Caco-2 (cell line): ENCODE results near the gene IER3IP1. TPM values are rescaled to one million over a fixed set of nuclear protein-coding genes. Genes with fewer than 3 reads are reported as not detected.

Experiments
- BruUV-seq: library from RNA; stranded (reverse); fragments of 400-500 nt; replicated peaks from 2 replicates; lab custom pipeline; 2021; lab: Mats Ljungman, UMichigan
- CTCF ChIA-PET: fragments of 300-600 bp; sonication (Branson Sonifier 250); formaldehyde crosslinking; loops from one replicate; lab custom pipeline; 2022; ENCODE audit warnings: antibody characterized with exemption; lab: Charles Lee
- POLR2A ChIA-PET: fragments of 300-600 bp; sonication (Branson Sonifier 250); formaldehyde crosslinking; loops from one replicate; lab custom pipeline; 2022; ENCODE audit warnings: antibody characterized with exemption; lab: Charles Lee
- DNase-seq, 2 experiments: peaks; one replicate each; pipeline versions ENCODE4 v3.0.0 to v3.0.0-alpha.2; 2020 to 2022
- H3K27me3 ChIP-seq: replicated peaks from 2 replicates; pipeline ENCODE4 v1.6.0; 2011; ENCODE audit warnings: low read length; ENCODE audit not compliant: control insufficient read depth, insufficient read depth
- H3K36me3 ChIP-seq: 2 replicates; pipeline ENCODE4 v1.5.1; 2011; ENCODE audit warnings: low read length; ENCODE audit not compliant: control insufficient read depth, insufficient read depth
- H3K4me1 ChIP-seq: fragments of 250-450 bp; sonication (Bioruptor Pico); 2 replicates; pipeline ENCODE4 v1.5.1; 2020; ENCODE audit warnings: mild to moderate bottlenecking
- H3K4me3 ChIP-seq: 2 replicates; pipeline ENCODE4 v1.5.1; 2011; ENCODE audit warnings: low read depth, mild to moderate bottlenecking, control low read depth, low read length
- H3K9me3 ChIP-seq: fragments of 250-450 bp; sonication (Bioruptor Pico); 2 replicates; pipeline ENCODE4 v1.5.1; 2020; ENCODE audit warnings: mild to moderate bottlenecking, moderate library complexity
- H3K27ac Mint-ChIP-seq: one replicate; pipeline ENCODE4 v1.8.0; 2022; ENCODE audit warnings: mixed read lengths; ENCODE audit not compliant: unreplicated experiment
- H3K27me3 Mint-ChIP-seq: one replicate; pipeline ENCODE4 v1.8.0; 2022; ENCODE audit warnings: mixed read lengths; ENCODE audit not compliant: insufficient read depth, unreplicated experiment
- H3K36me3 Mint-ChIP-seq: one replicate; pipeline ENCODE4 v1.8.0; 2022; ENCODE audit warnings: mild to moderate bottlenecking, mixed read lengths; ENCODE audit not compliant: insufficient read depth, unreplicated experiment
- H3K4me1 Mint-ChIP-seq: one replicate; pipeline ENCODE4 v1.8.0; 2022; ENCODE audit warnings: low read depth, mixed read lengths; ENCODE audit not compliant: unreplicated experiment
- H3K4me3 Mint-ChIP-seq: one replicate; pipeline ENCODE4 v1.8.0; 2022; ENCODE audit warnings: mild to moderate bottlenecking, moderate library complexity, mixed read lengths; ENCODE audit not compliant: unreplicated experiment
- H3K9me3 Mint-ChIP-seq: one replicate; pipeline ENCODE4 v1.8.0; 2022; ENCODE audit warnings: mixed read lengths; ENCODE audit not compliant: unreplicated experiment
- intact Hi-C: fragments of 100-400 bp; cut with micrococcal nuclease; formaldehyde crosslinking; loops from one replicate; pipeline ENCODE4 v1.10.0; 2022; ENCODE audit not compliant: unreplicated experiment
- total RNA-seq: library from RNA; stranded (reverse); gene quantifications from 2 replicates; pipeline ENCODE4 v1.2.3, GENCODE V29; 2022
- TF ChIP-seq, protein P1 (sequence below), 2 experiments: fragments of 200-600 bp in 1 of 2; IDR thresholded peaks; 1 replicate in 1 of 2; 2 replicates in 1 of 2; pipeline versions ENCODE4 v1.5.1 to v1.8.0; 2011 to 2022; ENCODE audit warnings: antibody characterized with exemption in 1 of 2, control low read depth in 1 of 2, inconsistent platforms in 1 of 2, low read depth in 1 of 2, low read length in 1 of 2, mild to moderate bottlenecking in 1 of 2, moderate library complexity in 1 of 2; ENCODE audit not compliant: insufficient read depth in 1 of 2, severe bottlenecking in 1 of 2, unreplicated experiment in 1 of 2

IER3IP1 gene
- total RNA-seq, 1 experiment from 2014 or later = 5.9 TPM

DNA sequence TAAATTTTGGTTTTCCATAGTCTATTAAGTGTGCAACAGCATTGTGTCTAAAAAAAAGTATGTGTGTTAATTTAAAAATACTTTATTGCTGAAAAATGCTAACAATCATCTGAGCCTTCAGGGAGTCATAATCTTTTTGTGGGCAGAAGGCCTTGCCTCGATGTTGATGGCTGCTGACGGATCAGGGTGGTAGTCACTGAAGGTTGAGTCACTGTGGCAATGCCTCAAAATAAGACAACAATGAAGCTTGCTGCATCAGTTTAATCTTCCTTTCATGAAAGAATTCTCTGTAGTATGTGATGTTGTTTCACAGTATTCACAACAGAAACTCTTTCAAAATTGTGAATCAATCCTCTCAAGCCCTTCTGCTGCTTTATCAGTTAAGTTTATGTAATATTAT is 57.2 kb downstream of the IER3IP1 start:
- H3K9me3 Mint-ChIP-seq = no peaks in the 10 kb centered on the region

DNA sequence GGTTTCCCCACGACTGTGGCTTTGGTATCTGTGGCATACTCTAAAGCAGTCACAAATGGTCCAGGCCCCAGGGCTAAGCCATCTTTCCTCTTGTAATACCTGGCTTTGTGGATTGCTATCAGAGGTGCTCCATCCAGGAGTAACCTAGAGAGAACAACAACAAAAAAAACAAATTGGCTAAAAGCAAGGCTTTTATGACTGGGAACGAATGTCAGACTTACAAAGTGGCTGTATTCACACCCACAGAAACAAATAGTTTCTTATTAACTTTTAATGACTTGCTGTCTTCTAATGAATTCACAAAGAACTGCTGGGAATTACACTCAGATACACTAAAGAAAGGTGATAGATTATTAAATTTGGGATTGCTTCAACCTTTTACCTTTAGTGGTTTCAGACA is 61.0 kb downstream of the IER3IP1 start:
- no peaks in the 10 kb centered on the region for H3K4me1 ChIP-seq
- ChIA-PET POLR2A (no interaction called here), CTCF (no interaction called here)
- no peak overlapping the region for H3K4me3 ChIP-seq
- TF ChIP-seq, protein P1, sequence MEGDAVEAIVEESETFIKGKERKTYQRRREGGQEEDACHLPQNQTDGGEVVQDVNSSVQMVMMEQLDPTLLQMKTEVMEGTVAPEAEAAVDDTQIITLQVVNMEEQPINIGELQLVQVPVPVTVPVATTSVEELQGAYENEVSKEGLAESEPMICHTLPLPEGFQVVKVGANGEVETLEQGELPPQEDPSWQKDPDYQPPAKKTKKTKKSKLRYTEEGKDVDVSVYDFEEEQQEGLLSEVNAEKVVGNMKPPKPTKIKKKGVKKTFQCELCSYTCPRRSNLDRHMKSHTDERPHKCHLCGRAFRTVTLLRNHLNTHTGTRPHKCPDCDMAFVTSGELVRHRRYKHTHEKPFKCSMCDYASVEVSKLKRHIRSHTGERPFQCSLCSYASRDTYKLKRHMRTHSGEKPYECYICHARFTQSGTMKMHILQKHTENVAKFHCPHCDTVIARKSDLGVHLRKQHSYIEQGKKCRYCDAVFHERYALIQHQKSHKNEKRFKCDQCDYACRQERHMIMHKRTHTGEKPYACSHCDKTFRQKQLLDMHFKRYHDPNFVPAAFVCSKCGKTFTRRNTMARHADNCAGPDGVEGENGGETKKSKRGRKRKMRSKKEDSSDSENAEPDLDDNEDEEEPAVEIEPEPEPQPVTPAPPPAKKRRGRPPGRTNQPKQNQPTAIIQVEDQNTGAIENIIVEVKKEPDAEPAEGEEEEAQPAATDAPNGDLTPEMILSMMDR (IDR thresholded peaks at IDR 0.05; ENCODE audit: insufficient read depth in 1 of 2, low read depth in 1 of 2, low read length in 1 of 2, severe bottlenecking in 1 of 2, unreplicated experiment in 1 of 2) = no peak
- H3K27me3 ChIP-seq = no peaks in the 10 kb centered on the region
- Mint-ChIP-seq H3K36me3 (no peaks in the 10 kb centered on the region), H3K4me1 (no peaks in the 10 kb centered on the region), H3K4me3 (no peak overlapping the region), H3K9me3 (no peaks in the 10 kb centered on the region), H3K27me3 (no peaks in the 10 kb centered on the region), H3K27ac (no peak overlapping the region)
- BruUV-seq = no TSS peak
- H3K9me3 ChIP-seq = no peaks in the 10 kb centered on the region
- no peak for DNase-seq
- H3K36me3 ChIP-seq = no peaks in the 10 kb centered on the region
- intact Hi-C loops = no loop called here

More for the DNA sequence above, 57.2 kb downstream of the IER3IP1 start:
- POLR2A ChIA-PET = no interaction called here
- Mint-ChIP-seq H3K27ac (no peak overlapping the region), H3K4me3 (no peak overlapping the region), H3K27me3 (no peaks in the 10 kb centered on the region), H3K36me3 (no peaks in the 10 kb centered on the region), H3K4me1 (no peaks in the 10 kb centered on the region)
- Histone ChIP-seq H3K4me3 (no peak overlapping the region), H3K27me3 (no peaks in the 10 kb centered on the region), H3K9me3 (no peaks in the 10 kb centered on the region), H3K4me1 (no peaks in the 10 kb centered on the region), H3K36me3 (no peaks in the 10 kb centered on the region)
- TF ChIP-seq, protein P1 (IDR thresholded peaks at IDR 0.05; ENCODE audit: insufficient read depth in 1 of 2, low read depth in 1 of 2, low read length in 1 of 2, severe bottlenecking in 1 of 2, unreplicated experiment in 1 of 2) = no peak
- CTCF ChIA-PET = no interaction called here
- DNase-seq = no peak
- intact Hi-C loops = no loop called here
- BruUV-seq = no TSS peak

DNA sequence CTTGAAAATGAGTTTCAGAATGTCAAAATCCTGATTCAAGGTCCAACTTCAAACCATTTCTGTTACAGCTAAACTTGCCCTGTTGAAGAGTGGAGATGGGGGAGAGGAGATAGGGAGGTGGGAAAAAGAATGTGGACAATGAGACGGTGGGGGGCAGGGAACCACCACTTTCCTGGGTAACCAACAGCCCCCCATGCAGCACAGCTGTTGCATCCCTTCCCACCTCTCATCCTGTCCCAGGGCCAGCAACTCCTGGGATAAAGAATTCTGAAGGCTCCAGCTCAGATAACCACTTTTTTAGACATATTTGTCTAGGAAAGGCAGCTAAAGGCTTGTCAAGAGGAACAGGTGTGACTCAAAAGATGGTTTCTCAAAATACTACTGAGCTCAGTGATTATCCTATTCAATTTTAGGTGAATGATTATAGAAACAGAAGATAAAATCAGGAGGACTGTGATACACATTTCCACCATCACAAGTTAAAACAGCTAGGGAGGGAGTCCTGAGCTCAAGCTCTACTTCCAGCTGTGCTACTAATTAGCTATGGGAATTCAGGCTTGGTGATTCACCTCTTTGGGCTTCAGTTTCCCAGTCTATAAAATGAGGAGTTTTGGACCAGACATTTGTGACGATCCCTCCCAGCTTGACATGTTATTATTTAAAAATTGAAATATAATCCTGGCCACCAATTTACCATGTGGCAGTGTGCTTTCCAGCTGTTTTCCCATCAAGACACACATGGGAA is 62.2 kb downstream of the IER3IP1 start:
- no TSS peak for BruUV-seq
- Histone ChIP-seq H3K36me3 (no peaks in the 10 kb centered on the region), H3K9me3 (no peaks in the 10 kb centered on the region), H3K4me3 (no peak overlapping the region), H3K27me3 (no peaks in the 10 kb centered on the region), H3K4me1 (no peaks in the 10 kb centered on the region)
- CTCF ChIA-PET = no interaction called here
- H3K36me3 Mint-ChIP-seq = no peaks in the 10 kb centered on the region
- TF ChIP-seq, protein P1 (IDR thresholded peaks at IDR 0.05; ENCODE audit: insufficient read depth in 1 of 2, low read depth in 1 of 2, low read length in 1 of 2, severe bottlenecking in 1 of 2, unreplicated experiment in 1 of 2) = no peak
- H3K27me3 Mint-ChIP-seq = no peaks in the 10 kb centered on the region
- DNase-seq = no peak
- intact Hi-C loops = no loop called here
- no peak overlapping the region for H3K4me3 Mint-ChIP-seq
- H3K27ac Mint-ChIP-seq = no peak overlapping the region
- POLR2A ChIA-PET = no interaction called here
- no peaks in the 10 kb centered on the region for H3K9me3 Mint-ChIP-seq
- H3K4me1 Mint-ChIP-seq = no peaks in the 10 kb centered on the region
